Medulla oblongata (tissue), 1 donor: ENCODE data around the gene KLHL28.
A peak's percentile ranks its signal among the peaks of the same experiment; 100 is the strongest.

Source experiments
- DNase-seq: peaks from one replicate; pipeline ENCODE4 v3.0.0-alpha.2; 2015; ENCODE audit errors: extremely low spot score

The KLHL28 gene

GRCh38 chr14:44961554-44962333 is at the start of gene KLHL28, which contains the start of gene TOGARAM1:
Gene KLHL28 (minus strand): TSS chr14:44961947. CDS start chr14:44945928, 16,019 bp downstream.
Gene TOGARAM1 (plus strand): TSS chr14:44962190. CDS start chr14:44962422, 232 bp downstream.
- DNase-seq: peak; percentile 100

GRCh38 chr14:45003924-45004323 is 42.2 kb upstream of the KLHL28 start:
- no peak for DNase-seq

- DNase-seq: peak; percentile 19
Observed at GRCh38 chr14:44995770-44996294, 34.1 kb upstream of the KLHL28 start.

- DNase-seq: peak; percentile 87
Observed at GRCh38 chr14:44995196-44995595, 33.4 kb upstream of the KLHL28 start.

GRCh38 chr14:44990533-44990932 is 28.8 kb upstream of the KLHL28 start:
- no peak for DNase-seq

GRCh38 chr14:44989497-44990440 is 28.0 kb upstream of the KLHL28 start:
- no peak for DNase-seq

GRCh38 chr14:44988694-44989093 is 26.9 kb upstream of the KLHL28 start:
- no peak for DNase-seq

GRCh38 chr14:44982594-44982993 is 20.8 kb upstream of the KLHL28 start:
- no peak for DNase-seq

- DNase-seq: no peak
Observed at GRCh38 chr14:44981198-44981597, 19.5 kb upstream of the KLHL28 start.

GRCh38 chr14:44979740-44980356 is 18.1 kb upstream of the KLHL28 start:
- DNase-seq: no peak

GRCh38 chr14:44979273-44979672 is 17.5 kb upstream of the KLHL28 start:
- no peak for DNase-seq

- DNase-seq: no peak
Observed at GRCh38 chr14:44971459-44971858, 9.7 kb upstream of the KLHL28 start.

- no peak for DNase-seq
Observed at GRCh38 chr14:44970907-44971306, 9.2 kb upstream of the KLHL28 start.

GRCh38 chr14:44968714-44969113 is 7.0 kb upstream of the KLHL28 start:
- no peak for DNase-seq

- DNase-seq: no peak
Observed at GRCh38 chr14:44966601-44967336, 5.0 kb upstream of the KLHL28 start.

GRCh38 chr14:44963775-44964380 is 2.1 kb upstream of the KLHL28 start:
- peak; percentile 51 for DNase-seq

- DNase-seq: peak; percentile 30
Observed at GRCh38 chr14:44963044-44963528, 1.3 kb upstream of the KLHL28 start.

- DNase-seq: peak; percentile 72
Observed at GRCh38 chr14:44962334-44963043, 742 bp upstream of the KLHL28 start.

GRCh38 chr14:44961151-44961553 is 595 bp downstream of the KLHL28 start:
- peak; percentile 74 for DNase-seq

GRCh38 chr14:44960646-44961045 is 1.1 kb downstream of the KLHL28 start:
- no peak for DNase-seq
